NT2/D1 (cell line): ENCODE data around the gene RHBG.

Source experiments
- DNase-seq: peaks from one replicate; pipeline ENCODE4 v3.0.0-alpha.2; 2011; ENCODE audit warnings: low read depth, low spot score
- H3K27me3 ChIP-seq: 2 replicates; pipeline ENCODE4 v1.6.0; 2011; ENCODE audit warnings: mild to moderate bottlenecking; ENCODE audit not compliant: insufficient read length, insufficient read depth
- H3K36me3 ChIP-seq: 2 replicates; pipeline ENCODE4 v1.6.1; 2011; ENCODE audit warnings: mild to moderate bottlenecking, low read length, mixed read lengths; ENCODE audit not compliant: insufficient read depth, insufficient read length
- H3K4me1 ChIP-seq: 2 replicates; pipeline ENCODE4 v1.5.1; 2011; ENCODE audit not compliant: insufficient read depth, insufficient read length
- H3K4me3 ChIP-seq: 2 replicates; pipeline ENCODE4 v1.5.1; 2011; ENCODE audit warnings: low read depth; ENCODE audit not compliant: insufficient read length
- H3K9ac ChIP-seq: 2 replicates; pipeline ENCODE4 v1.6.0; 2011; ENCODE audit warnings: low read depth; ENCODE audit not compliant: insufficient read length
- H3K9me3 ChIP-seq: 2 replicates; pipeline ENCODE4 v1.5.1; 2011; ENCODE audit warnings: mild to moderate bottlenecking, low read length; ENCODE audit not compliant: insufficient read depth
- SUZ12 ChIP-seq: IDR thresholded peaks from 2 replicates; pipeline ENCODE4 v1.6.1; 2011; ENCODE audit not compliant: insufficient read length, insufficient read depth; ENCODE audit errors: extremely low read depth
- YY1 ChIP-seq: IDR thresholded peaks from 2 replicates; pipeline ENCODE4 v1.6.1; 2011; ENCODE audit not compliant: insufficient read length, insufficient read depth
- ZNF274 ChIP-seq: IDR thresholded peaks from 2 replicates; pipeline ENCODE4 v1.6.1; 2011; ENCODE audit warnings: mild to moderate bottlenecking, low read depth, low read length

RHBG gene

GRCh38 chr1:156424806-156425432, 55.9 kb downstream of the RHBG start:
- DNase-seq, result no peak
- no peak overlapping the region for H3K4me3 ChIP-seq
- H3K4me1 ChIP-seq, result peaks cover 20% of the 10 kb centered on the region
- TF ChIP-seq SUZ12 (no peak), ZNF274 (no peak), YY1 (no peak)
- no peaks in the 10 kb centered on the region for H3K9me3 ChIP-seq
- H3K27me3 ChIP-seq, result peaks cover 99% of the 10 kb centered on the region
- H3K36me3 ChIP-seq, result no peaks in the 10 kb centered on the region
- H3K9ac ChIP-seq, result no peak overlapping the region

- H3K27me3 ChIP-seq, result peaks cover 99% of the 10 kb centered on the region
- TF ChIP-seq SUZ12 (no peak), ZNF274 (no peak), YY1 (no peak)
- H3K9ac ChIP-seq, result no peak overlapping the region
- no peak overlapping the region for H3K4me3 ChIP-seq
- H3K9me3 ChIP-seq, result no peaks in the 10 kb centered on the region
- H3K36me3 ChIP-seq, result no peaks in the 10 kb centered on the region
- peaks cover 18% of the 10 kb centered on the region for H3K4me1 ChIP-seq
- no peak for DNase-seq
Measured at GRCh38 chr1:156425943-156426342, 56.9 kb downstream of the RHBG start.

GRCh38 chr1:156427957-156428356, 58.9 kb downstream of the RHBG start:
- Histone ChIP-seq H3K27me3 (peaks cover 99% of the 10 kb centered on the region), H3K36me3 (no peaks in the 10 kb centered on the region), H3K9me3 (no peaks in the 10 kb centered on the region), H3K9ac (no peak overlapping the region), H3K4me1 (peaks cover 18% of the 10 kb centered on the region), H3K4me3 (no peak overlapping the region)
- DNase-seq, result no peak
- TF ChIP-seq YY1 (no peak), SUZ12 (no peak), ZNF274 (no peak)

GRCh38 chr1:156428746-156429288, 59.8 kb downstream of the RHBG start:
- Histone ChIP-seq H3K9me3 (no peaks in the 10 kb centered on the region), H3K36me3 (no peaks in the 10 kb centered on the region), H3K4me1 (peaks cover 18% of the 10 kb centered on the region), H3K4me3 (no peak overlapping the region), H3K9ac (no peak overlapping the region), H3K27me3 (peaks cover 99% of the 10 kb centered on the region)
- TF ChIP-seq SUZ12, result no peak
- no peak for DNase-seq

- Histone ChIP-seq H3K36me3 (no peaks in the 10 kb centered on the region), H3K4me1 (peaks cover 18% of the 10 kb centered on the region), H3K4me3 (no peak overlapping the region), H3K9ac (no peak overlapping the region), H3K27me3 (peaks cover 99% of the 10 kb centered on the region), H3K9me3 (no peaks in the 10 kb centered on the region)
- no peak for TF ChIP-seq ZNF274
- TF ChIP-seq SUZ12, result no peak
- TF ChIP-seq YY1, result no peak
- DNase-seq, result no peak
Measured at GRCh38 chr1:156429313-156430060, 60.5 kb downstream of the RHBG start.

GRCh38 chr1:156430303-156430702, 61.3 kb downstream of the RHBG start:
- no peak for DNase-seq
- peaks cover 18% of the 10 kb centered on the region for H3K4me1 ChIP-seq
- H3K4me3 ChIP-seq, result no peak overlapping the region
- TF ChIP-seq ZNF274 (no peak), YY1 (no peak), SUZ12 (no peak)
- no peaks in the 10 kb centered on the region for H3K36me3 ChIP-seq
- no peak overlapping the region for H3K9ac ChIP-seq
- no peaks in the 10 kb centered on the region for H3K9me3 ChIP-seq
- peaks cover 99% of the 10 kb centered on the region for H3K27me3 ChIP-seq

GRCh38 chr1:156430866-156431265, 61.9 kb downstream of the RHBG start:
- TF ChIP-seq YY1 (no peak), ZNF274 (no peak), SUZ12 (no peak)
- H3K27me3 ChIP-seq, result peaks cover 99% of the 10 kb centered on the region
- peaks cover 18% of the 10 kb centered on the region for H3K4me1 ChIP-seq
- no peak for DNase-seq
- H3K9me3 ChIP-seq, result no peaks in the 10 kb centered on the region
- H3K9ac ChIP-seq, result no peak overlapping the region
- H3K36me3 ChIP-seq, result no peaks in the 10 kb centered on the region
- H3K4me3 ChIP-seq, result no peak overlapping the region
